Right atrium auricular region (tissue), 2 donors: ENCODE measurements around the gene SKIDA1. TPM values are rescaled to one million over a fixed set of nuclear protein-coding genes. Genes with fewer than 3 reads are reported as not detected.

Source experiments
- DNase-seq: peaks from one replicate; pipeline ENCODE4 v3.0.0-alpha.2; 2019; ENCODE audit warnings: low spot score
- H3K27ac ChIP-seq, 2 donors: fragments of 200-600 bp; sonication (generic); 1 replicate in 1 of 2; 2 replicates in 1 of 2; pipeline ENCODE4 v1.5.1; 2016 to 2019
- H3K27me3 ChIP-seq, 2 donors: fragments of 200-600 bp; sonication (generic); one replicate each; pipeline versions ENCODE4 v1.5.1 to v1.6.0; 2017 to 2019
- H3K36me3 ChIP-seq: fragments of 200-600 bp; sonication (generic); one replicate; pipeline ENCODE4 v1.5.1; 2016
- H3K4me1 ChIP-seq, 2 donors: fragments of 200-600 bp; sonication (generic); one replicate each; pipeline versions ENCODE4 v1.5.1 to v1.6.0; 2017 to 2019
- H3K4me3 ChIP-seq, 2 donors: fragments of 200-600 bp; sonication (generic); 1 replicate in 1 of 2; 2 replicates in 1 of 2; pipeline ENCODE4 v1.5.1; 2017 to 2019; ENCODE audit warnings: mild to moderate bottlenecking in 1 of 2, moderate library complexity in 1 of 2
- H3K9me3 ChIP-seq, 2 donors: fragments of 200-600 bp; sonication (generic); one replicate each; pipeline ENCODE4 v1.5.1; 2019
- CTCF ChIP-seq, 2 donors: fragments of 200-600 bp; sonication (generic); IDR thresholded peaks; one replicate each; pipeline ENCODE4 v1.5.1; 2019; ENCODE audit warnings: antibody characterized with exemption in 2 of 2
- total RNA-seq, 2 donors: library from RNA; depleted of rRNA; stranded (reverse); fragments of >200 nt; gene quantifications; one replicate each; pipeline ENCODE4 v1.1.0, GENCODE V29; 2016

Gene SKIDA1
- total RNA-seq, 2 donors from 2014 or later: 2.1 to 2.6 TPM

DNA sequence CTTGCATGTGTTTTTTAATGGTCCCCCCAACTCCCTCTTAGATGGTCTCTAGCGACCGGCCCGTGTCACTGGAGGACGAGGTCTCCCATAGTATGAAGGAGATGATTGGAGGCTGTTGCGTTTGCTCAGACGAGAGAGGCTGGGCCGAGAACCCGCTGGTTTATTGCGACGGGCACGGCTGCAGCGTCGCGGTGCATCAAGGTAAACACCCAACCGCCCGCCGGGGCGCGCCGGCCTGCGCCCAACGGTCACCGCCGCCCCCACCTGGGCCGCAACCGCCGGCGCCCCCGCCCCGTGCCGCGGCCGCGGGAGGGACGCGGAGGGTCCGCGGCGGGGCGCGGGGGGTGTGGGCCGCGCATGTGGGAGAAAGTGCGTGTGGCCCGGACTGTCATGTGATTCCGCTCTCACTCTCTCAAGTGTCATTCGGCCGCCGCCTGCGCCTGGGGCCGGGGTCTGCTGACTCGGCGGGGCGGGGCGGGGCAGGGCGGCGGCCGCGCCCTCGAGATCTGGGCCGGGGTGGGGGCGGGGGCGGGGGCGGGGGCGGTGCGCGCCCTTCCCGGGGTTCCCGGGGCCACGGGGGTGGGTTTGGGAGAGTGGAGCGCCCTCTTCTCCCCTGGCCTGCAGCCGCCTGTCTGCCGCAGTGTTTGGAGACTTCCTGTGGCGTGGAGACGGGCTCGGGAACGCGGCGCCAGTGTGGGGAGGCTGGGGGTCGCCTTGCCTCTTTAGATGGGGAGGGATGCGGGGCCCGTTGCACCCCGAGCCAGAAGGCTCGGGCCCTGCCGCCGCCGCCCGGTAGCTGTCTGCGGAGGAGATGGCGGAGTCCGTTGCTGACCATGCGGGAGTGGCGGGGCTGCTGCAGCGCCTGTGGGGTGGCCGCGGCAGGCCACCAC, 9.4 kb upstream of the SKIDA1 start:
- peaks cover 0 to 34% of the 10 kb centered on the region in 2 donors for H3K4me1 ChIP-seq

GRCh38 chr10:21534280-21534586, 8.8 kb upstream of the SKIDA1 start:
- Histone ChIP-seq H3K9me3 (no peaks in the 10 kb centered on the region), H3K27ac (peak overlapping the region; percentile 97 to 98), H3K4me3 (peak overlapping the region; percentile 90 to 95), H3K4me1 (peaks cover 0 to 34% of the 10 kb centered on the region in 2 donors), H3K36me3 (peaks cover 23% of the 10 kb centered on the region), H3K27me3 (no peaks in the 10 kb centered on the region)
- no peak for DNase-seq
- TF ChIP-seq CTCF (IDR thresholded peaks at IDR 0.05): no peak

More for the DNA sequence above, 9.4 kb upstream of the SKIDA1 start:
- no peak for DNase-seq
- Histone ChIP-seq H3K4me3 (peak overlapping the region; percentile 90 to 95), H3K36me3 (peaks cover 29% of the 10 kb centered on the region), H3K27ac (peak overlapping the region; percentile 97 to 98), H3K27me3 (no peaks in the 10 kb centered on the region), H3K9me3 (no peaks in the 10 kb centered on the region)
- peak in 1 of 2 donors; percentile 23 for TF ChIP-seq CTCF (IDR thresholded peaks at IDR 0.05)

DNA sequence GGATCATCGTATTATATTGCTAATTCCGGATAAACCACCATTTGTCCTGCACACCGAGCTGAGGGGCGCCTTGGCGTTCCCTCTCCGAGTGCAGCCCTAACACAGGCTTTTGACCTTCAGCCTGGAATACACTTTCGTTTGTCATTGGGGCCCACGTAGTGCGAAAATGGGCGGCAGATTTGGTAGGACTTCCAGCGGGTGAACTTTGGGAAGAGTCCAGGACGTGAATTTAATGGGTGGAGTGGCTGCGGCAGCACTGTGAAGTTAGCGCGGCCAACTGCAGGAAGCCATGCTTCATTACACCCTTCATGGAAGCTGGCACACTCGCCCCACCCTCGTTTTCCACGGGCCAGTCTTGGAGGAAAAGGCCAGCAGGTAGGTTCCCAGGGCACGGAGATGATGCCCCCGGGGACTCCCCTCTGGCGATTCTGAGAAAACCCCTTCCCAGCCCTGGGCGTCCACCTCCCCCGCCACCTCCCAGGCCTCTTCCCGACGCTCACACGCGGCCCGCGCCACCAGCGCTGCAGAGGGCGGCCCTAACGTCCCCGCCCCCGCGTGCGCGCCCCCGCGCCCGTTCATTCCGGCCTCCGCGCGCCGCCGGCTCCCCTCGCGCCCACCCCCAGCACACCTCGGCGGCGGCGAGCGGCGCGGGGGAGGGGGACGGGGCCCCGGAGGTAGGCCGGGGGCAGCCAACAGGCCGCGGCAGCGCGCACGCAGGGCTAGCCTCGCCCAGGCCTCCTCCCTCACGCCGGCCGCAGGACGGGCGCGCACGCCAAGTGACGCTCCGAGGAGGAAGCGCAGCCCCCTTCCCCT, 8.2 kb upstream of the SKIDA1 start, which contains the start of gene MLLT10:
Gene MLLT10, plus strand, starts transcription at position 766 of the 813 bp plus-strand sequence. CDS start 413 bp downstream, outside the sequence.
- no peaks in the 10 kb centered on the region for H3K9me3 ChIP-seq
- peaks cover 0 to 34% of the 10 kb centered on the region in 2 donors for H3K4me1 ChIP-seq
- no peaks in the 10 kb centered on the region for H3K27me3 ChIP-seq
- H3K36me3 ChIP-seq: peaks cover 17% of the 10 kb centered on the region
- peak in 1 of 2 donors; percentile 42 for TF ChIP-seq CTCF (IDR thresholded peaks at IDR 0.05)
- peak within 1 kb of the TSS; percentile 90 to 95 for H3K4me3 ChIP-seq
- H3K27ac ChIP-seq: peak within 1 kb of the TSS; percentile 97 to 98
- DNase-seq: peak; percentile 90

DNA sequence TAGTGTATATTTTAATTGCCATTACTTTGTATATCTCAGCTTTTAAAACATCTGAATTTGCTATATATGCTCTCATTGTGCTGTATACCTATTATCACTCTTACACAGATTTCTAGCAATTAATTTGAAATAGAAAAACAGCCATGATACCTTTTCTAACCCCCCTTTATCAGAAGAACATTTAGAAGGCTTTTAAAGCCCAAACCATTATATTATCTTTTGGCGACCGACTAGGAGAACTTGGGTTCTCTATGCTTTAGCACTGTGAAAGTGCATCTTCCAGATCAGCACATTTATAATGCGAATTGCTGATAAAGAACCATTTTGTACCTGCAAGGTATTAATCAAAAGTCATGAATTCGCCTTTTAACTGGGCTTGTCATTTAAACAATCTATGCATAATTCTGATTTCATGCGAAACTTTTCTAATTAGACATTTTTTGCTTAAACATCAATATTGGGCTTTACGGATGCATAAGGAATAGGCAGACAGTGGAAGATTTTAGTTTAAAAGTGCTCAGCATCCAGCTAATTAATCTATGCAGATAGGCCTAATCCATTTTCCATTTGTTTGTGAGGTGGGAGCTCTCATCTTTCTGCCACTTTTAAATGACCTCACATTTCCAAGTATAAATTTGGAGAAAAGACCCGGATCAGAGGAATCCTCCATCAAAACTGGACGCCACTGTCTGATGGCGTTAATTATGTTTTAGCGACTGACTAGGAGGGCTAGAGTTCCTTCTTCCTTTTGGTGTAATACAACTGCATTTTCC, 7.4 kb upstream of the SKIDA1 start:
- peak overlapping the region; percentile 90 to 95 for H3K4me3 ChIP-seq
- TF ChIP-seq CTCF (IDR thresholded peaks at IDR 0.05): no peak
- no peak for DNase-seq
- no peaks in the 10 kb centered on the region for H3K27me3 ChIP-seq
- H3K27ac ChIP-seq: peak overlapping the region; percentile 97 to 98
- H3K4me1 ChIP-seq: peaks cover 0 to 34% of the 10 kb centered on the region in 2 donors
- peaks cover 9% of the 10 kb centered on the region for H3K36me3 ChIP-seq
- H3K9me3 ChIP-seq: no peaks in the 10 kb centered on the region

DNA sequence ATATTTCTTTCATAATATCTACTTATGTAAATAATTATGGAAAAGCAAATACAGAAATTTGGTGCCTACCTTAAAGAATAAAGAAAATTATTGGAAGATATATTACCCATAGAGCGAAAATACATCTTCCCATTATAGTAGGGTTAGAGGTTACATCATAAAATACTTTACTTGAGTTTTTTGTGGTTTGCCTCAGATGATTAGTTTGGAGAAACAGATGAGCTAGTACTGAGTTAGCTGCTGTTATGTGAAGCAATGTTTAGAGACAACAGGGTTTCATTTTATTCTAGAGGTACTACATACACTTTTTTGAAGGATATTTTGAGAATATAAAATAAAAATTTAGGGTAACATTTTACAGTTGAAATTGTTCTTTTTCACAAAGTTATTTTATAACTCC, 5.7 kb upstream of the SKIDA1 start:
- H3K27me3 ChIP-seq: no peaks in the 10 kb centered on the region
- peaks cover 0 to 28% of the 10 kb centered on the region in 2 donors for H3K4me1 ChIP-seq
- no peak overlapping the region for H3K4me3 ChIP-seq
- TF ChIP-seq CTCF (IDR thresholded peaks at IDR 0.05): no peak
- no peaks in the 10 kb centered on the region for H3K36me3 ChIP-seq
- no peak for DNase-seq
- H3K27ac ChIP-seq: peak overlapping the region; percentile 97 to 98
- no peaks in the 10 kb centered on the region for H3K9me3 ChIP-seq
